NCI-H2171 (cell line): ENCODE measurements around the gene FUT2.
A peak's percentile ranks its signal among the peaks of the same experiment; 100 is the strongest.
"Not testable (repeated sequence)": the region's sequence is repeated elsewhere in the genome, so short reads cannot be mapped to it uniquely, and the experiment has no call there.

Experiments
- DNase-seq: peaks from one replicate; lab custom pipeline; 2025; lab: John Stamatoyannopoulos, UW

The FUT2 gene

GRCh38 chr19:48702701-48703100 lies 6.9 kb downstream of the FUT2 start:
- DNase-seq = no peak

GRCh38 chr19:48703316-48703715 lies 7.5 kb downstream of the FUT2 start:
- DNase-seq = no peak

GRCh38 chr19:48705431-48705830 lies 9.7 kb downstream of the FUT2 start:
- DNase-seq = no peak

- no peak for DNase-seq
Measured at GRCh38 chr19:48708471-48708870, 12.7 kb downstream of the FUT2 start.

- no peak for DNase-seq
Measured at GRCh38 chr19:48711106-48711662, 15.4 kb downstream of the FUT2 start.

- no peak for DNase-seq
Measured at GRCh38 chr19:48713041-48713863, 17.5 kb downstream of the FUT2 start.

GRCh38 chr19:48713864-48714755 lies 18.3 kb downstream of the FUT2 start:
- peak; percentile 98 for DNase-seq

GRCh38 chr19:48714759-48715675 lies 19.2 kb downstream of the FUT2 start:
- DNase-seq = no peak

GRCh38 chr19:48715681-48716171 lies 20.0 kb downstream of the FUT2 start:
- no peak for DNase-seq

GRCh38 chr19:48716562-48717291 lies 21.0 kb downstream of the FUT2 start:
- DNase-seq = peak; percentile 28

GRCh38 chr19:48718106-48718505 lies 22.3 kb downstream of the FUT2 start:
- DNase-seq = not testable (repeated sequence)

GRCh38 chr19:48718711-48719231 lies 23.0 kb downstream of the FUT2 start:
- DNase-seq = no peak

GRCh38 chr19:48719263-48720171 lies 23.7 kb downstream of the FUT2 start, which contains the start of gene MAMSTR:
MAMSTR (minus strand) TSS chr19:48719725; CDS start chr19:48719031, 694 bp downstream.
- DNase-seq = peak; percentile 60

- DNase-seq = no peak
Measured at GRCh38 chr19:48720251-48720612, 24.5 kb downstream of the FUT2 start.

GRCh38 chr19:48720613-48721296 lies 25.0 kb downstream of the FUT2 start:
- DNase-seq = peak; percentile 99

GRCh38 chr19:48722196-48722708 lies 26.5 kb downstream of the FUT2 start:
- no peak for DNase-seq

- DNase-seq = peak; percentile 41
Measured at GRCh38 chr19:48724796-48725753, 29.3 kb downstream of the FUT2 start.
